ENCODE measurements around the gene DLD. TPM values are rescaled to one million over a fixed set of nuclear protein-coding genes. Genes with fewer than 3 reads are reported as not detected.

The DLD gene
- total and polyA plus RNA-seq, 9 of the 15 experiments (the other 6 are each of a cell fraction or from before 2014, with no cell fraction given): 130 to 639 (median 247) TPM

DNA sequence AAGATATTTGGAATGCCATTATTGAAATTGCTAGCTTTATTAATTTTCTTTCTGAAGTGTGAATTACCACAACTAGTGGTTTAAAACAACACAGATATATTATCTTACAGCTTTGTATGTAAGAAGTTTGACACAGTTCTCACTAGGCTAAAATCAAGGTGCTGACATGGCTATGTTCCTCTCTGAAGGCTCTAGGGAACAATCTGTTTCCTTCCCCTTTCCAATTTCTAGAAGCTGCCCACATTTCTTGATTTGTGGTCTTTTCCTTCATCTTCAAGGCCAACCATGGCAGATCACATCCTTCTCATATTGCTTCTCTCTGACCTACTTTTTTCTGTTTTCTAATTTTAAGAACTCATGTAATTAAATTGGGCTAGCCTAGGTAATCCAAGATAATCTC is 44.7 kb upstream of the DLD start:
- in situ Hi-C loops (cut with MboI): no loop called here
- BruUV-seq (replicated peaks): no TSS peak
- no peaks in the 10 kb centered on the region for H3K9me1 ChIP-seq (ENCODE audit: control insufficient read depth, insufficient read depth, low read length)
- H3K79me2 ChIP-seq (ENCODE audit: control insufficient read depth, insufficient read depth, low read length): no peaks in the 10 kb centered on the region
- H3K9ac ChIP-seq (ENCODE audit: insufficient read depth in 1 of 2, low read depth in 2 of 2, low read length in 2 of 2): no peak overlapping the region
- H3K4me3 ChIP-seq: no peak overlapping the region
- no peaks in the 10 kb centered on the region for H3K9me3 ChIP-seq (replicated peaks; ENCODE audit: control insufficient read depth, insufficient read depth, low read depth, low read length)
- H3K4me2 ChIP-seq (ENCODE audit: insufficient read depth, low read length): no peak overlapping the region
- H3K27me3 ChIP-seq (ENCODE audit: control insufficient read depth in 2 of 2, insufficient read depth in 2 of 2, low read length in 2 of 2): peaks cover 0 to 7% of the 10 kb centered on the region in 2 experiments; a peak in 2 of 5 replicates
- no peak overlapping the region for H3K27ac ChIP-seq (ENCODE audit: extremely low read depth, low read depth, low read length)
- CTCF ChIA-PET (ENCODE audit: low intra/inter-chr PET ratio): interaction anchor here (0.7 kb wide), 1 partner anchor 14 kb away, joined by 3 read pairs; no protein-coding TSS in a partner anchor
- DNase-seq (ENCODE audit: extremely low read depth in 1 of 4, low spot score in 3 of 4) (no peak), FAIRE-seq (no peak), ATAC-seq (no peak)
- POLR2A ChIA-PET: interaction anchor here (0.6 to 1.6 kb wide), 5 partner anchors 8 to 103 kb away, joined by 3 to 4 read pairs (median 3); no protein-coding TSS in a partner anchor
- H4K20me1 ChIP-seq (replicated peaks; ENCODE audit: control insufficient read depth, insufficient read depth, low read length): no peaks in the 10 kb centered on the region
- H3K36me3 ChIP-seq (ENCODE audit: control insufficient read depth, insufficient read depth, low read length): no peaks in the 10 kb centered on the region
- intact Hi-C loops (cut with micrococcal nuclease): no loop called here
- H2AFZ ChIP-seq (ENCODE audit: low read depth, low read length): no peak overlapping the region
- H3K4me1 ChIP-seq (replicated peaks in 1 of 2; ENCODE audit: control insufficient read depth in 2 of 2, insufficient read depth in 2 of 2, low read length in 2 of 2): peaks cover 0 to 4% of the 10 kb centered on the region in 2 experiments; a peak in 2 of 5 replicates
- no peak for TF ChIP-seq KAT8 (IDR thresholded peaks at IDR 0.05; ENCODE audit: low read depth)
- TF ChIP-seq TAF7 (tag; IDR thresholded peaks at IDR 0.05): no peak
- TF ChIP-seq KLF10 (CRISPR knock-in tag; IDR thresholded peaks at IDR 0.05): no peak
- TF ChIP-seq, protein P1, sequence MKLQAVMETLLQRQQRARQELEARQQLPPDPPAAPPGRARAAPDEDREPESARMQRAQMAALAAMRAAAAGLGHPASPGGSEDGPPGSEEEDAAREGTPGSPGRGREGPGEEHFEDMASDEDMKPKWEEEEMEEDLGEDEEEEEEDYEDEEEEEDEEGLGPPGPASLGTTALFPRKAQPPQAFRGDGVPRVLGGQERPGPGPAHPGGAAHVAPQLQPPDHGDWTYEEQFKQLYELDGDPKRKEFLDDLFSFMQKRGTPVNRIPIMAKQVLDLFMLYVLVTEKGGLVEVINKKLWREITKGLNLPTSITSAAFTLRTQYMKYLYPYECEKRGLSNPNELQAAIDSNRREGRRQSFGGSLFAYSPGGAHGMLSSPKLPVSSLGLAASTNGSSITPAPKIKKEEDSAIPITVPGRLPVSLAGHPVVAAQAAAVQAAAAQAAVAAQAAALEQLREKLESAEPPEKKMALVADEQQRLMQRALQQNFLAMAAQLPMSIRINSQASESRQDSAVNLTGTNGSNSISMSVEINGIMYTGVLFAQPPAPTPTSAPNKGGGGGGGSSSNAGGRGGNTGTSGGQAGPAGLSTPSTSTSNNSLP (IDR thresholded peaks at IDR 0.05; ENCODE audit: borderline replicate concordance, low read depth, low read length): no peak
- no peak for TF ChIP-seq E2F3 (CRISPR knock-in tag; IDR thresholded peaks at IDR 0.05)
- TF ChIP-seq, protein P2, sequence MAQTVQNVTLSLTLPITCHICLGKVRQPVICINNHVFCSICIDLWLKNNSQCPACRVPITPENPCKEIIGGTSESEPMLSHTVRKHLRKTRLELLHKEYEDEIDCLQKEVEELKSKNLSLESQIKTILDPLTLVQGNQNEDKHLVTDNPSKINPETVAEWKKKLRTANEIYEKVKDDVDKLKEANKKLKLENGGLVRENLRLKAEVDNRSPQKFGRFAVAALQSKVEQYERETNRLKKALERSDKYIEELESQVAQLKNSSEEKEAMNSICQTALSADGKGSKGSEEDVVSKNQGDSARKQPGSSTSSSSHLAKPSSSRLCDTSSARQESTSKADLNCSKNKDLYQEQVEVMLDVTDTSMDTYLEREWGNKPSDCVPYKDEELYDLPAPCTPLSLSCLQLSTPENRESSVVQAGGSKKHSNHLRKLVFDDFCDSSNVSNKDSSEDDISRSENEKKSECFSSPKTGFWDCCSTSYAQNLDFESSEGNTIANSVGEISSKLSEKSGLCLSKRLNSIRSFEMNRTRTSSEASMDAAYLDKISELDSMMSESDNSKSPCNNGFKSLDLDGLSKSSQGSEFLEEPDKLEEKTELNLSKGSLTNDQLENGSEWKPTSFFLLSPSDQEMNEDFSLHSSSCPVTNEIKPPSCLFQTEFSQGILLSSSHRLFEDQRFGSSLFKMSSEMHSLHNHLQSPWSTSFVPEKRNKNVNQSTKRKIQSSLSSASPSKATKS (CRISPR knock-in tag; IDR thresholded peaks at IDR 0.05): no peak
- TF ChIP-seq, protein P3, sequence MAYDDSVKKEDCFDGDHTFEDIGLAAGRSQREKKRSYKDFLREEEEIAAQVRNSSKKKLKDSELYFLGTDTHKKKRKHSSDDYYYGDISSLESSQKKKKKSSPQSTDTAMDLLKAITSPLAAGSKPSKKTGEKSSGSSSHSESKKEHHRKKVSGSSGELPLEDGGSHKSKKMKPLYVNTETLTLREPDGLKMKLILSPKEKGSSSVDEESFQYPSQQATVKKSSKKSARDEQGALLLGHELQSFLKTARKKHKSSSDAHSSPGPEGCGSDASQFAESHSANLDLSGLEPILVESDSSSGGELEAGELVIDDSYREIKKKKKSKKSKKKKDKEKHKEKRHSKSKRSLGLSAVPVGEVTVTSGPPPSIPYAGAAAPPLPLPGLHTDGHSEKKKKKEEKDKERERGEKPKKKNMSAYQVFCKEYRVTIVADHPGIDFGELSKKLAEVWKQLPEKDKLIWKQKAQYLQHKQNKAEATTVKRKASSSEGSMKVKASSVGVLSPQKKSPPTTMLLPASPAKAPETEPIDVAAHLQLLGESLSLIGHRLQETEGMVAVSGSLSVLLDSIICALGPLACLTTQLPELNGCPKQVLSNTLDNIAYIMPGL (CRISPR knock-in tag; IDR thresholded peaks at IDR 0.05): no peak
- TF ChIP-seq, protein P4, sequence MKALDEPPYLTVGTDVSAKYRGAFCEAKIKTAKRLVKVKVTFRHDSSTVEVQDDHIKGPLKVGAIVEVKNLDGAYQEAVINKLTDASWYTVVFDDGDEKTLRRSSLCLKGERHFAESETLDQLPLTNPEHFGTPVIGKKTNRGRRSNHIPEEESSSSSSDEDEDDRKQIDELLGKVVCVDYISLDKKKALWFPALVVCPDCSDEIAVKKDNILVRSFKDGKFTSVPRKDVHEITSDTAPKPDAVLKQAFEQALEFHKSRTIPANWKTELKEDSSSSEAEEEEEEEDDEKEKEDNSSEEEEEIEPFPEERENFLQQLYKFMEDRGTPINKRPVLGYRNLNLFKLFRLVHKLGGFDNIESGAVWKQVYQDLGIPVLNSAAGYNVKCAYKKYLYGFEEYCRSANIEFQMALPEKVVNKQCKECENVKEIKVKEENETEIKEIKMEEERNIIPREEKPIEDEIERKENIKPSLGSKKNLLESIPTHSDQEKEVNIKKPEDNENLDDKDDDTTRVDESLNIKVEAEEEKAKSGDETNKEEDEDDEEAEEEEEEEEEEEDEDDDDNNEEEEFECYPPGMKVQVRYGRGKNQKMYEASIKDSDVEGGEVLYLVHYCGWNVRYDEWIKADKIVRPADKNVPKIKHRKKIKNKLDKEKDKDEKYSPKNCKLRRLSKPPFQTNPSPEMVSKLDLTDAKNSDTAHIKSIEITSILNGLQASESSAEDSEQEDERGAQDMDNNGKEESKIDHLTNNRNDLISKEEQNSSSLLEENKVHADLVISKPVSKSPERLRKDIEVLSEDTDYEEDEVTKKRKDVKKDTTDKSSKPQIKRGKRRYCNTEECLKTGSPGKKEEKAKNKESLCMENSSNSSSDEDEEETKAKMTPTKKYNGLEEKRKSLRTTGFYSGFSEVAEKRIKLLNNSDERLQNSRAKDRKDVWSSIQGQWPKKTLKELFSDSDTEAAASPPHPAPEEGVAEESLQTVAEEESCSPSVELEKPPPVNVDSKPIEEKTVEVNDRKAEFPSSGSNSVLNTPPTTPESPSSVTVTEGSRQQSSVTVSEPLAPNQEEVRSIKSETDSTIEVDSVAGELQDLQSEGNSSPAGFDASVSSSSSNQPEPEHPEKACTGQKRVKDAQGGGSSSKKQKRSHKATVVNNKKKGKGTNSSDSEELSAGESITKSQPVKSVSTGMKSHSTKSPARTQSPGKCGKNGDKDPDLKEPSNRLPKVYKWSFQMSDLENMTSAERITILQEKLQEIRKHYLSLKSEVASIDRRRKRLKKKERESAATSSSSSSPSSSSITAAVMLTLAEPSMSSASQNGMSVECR (CRISPR knock-in tag; IDR thresholded peaks at IDR 0.05): no peak
- no peak for TF ChIP-seq ATF1 (CRISPR knock-in tag; IDR thresholded peaks at IDR 0.05)
- no peak for TF ChIP-seq ATF1 (tag; IDR thresholded peaks at IDR 0.05)
- TF ChIP-seq PCBP1 (IDR thresholded peaks at IDR 0.05; ENCODE audit: low read depth, low read length, poor library complexity, severe bottlenecking): no peak
- TF ChIP-seq RBFOX2 (IDR thresholded peaks at IDR 0.05; ENCODE audit: low read depth, low read length): no peak
- TF ChIP-seq ZFP36 (IDR thresholded peaks at IDR 0.05; ENCODE audit: low read depth, low read length, partially characterized antibody): no peak
- TF ChIP-seq BACH1 (tag; IDR thresholded peaks at IDR 0.05): no peak
